Bronchial smooth muscle cell (primary cell): Measurements from ENCODE around the gene CRACDL. TPM values are rescaled to one million over a fixed set of nuclear protein-coding genes. Genes with fewer than 3 reads are reported as not detected.

ENCODE experiments used
- total RNA-seq: library from RNA; depleted of rRNA; stranded (reverse); fragments of >200 nt; gene quantifications from 2 replicates; pipeline ENCODE4 v1.2.1, GENCODE V29; 2014

The CRACDL gene
- not detected in 2 replicates for total RNA-seq

GRCh38 chr2:98935777-98936352 lies at the start of gene CRACDL:
CRACDL (minus strand) TSS chr2:98936225; CDS start chr2:98846800, 89,425 bp downstream.

Other genes with a start within 250 kb of the CRACDL start
- under 0.01 TPM in 1 of 2 replicates, not detected in the other for gene MGAT4A, start 205.1 kb downstream of the CRACDL start, total RNA-seq
- not detected in 2 replicates for gene C2orf15, start 205.5 kb upstream of the CRACDL start, total RNA-seq
- 3.3 and 3.5 TPM in 2 replicates for gene TSGA10, start 218.7 kb upstream of the CRACDL start, total RNA-seq
- gene LIPT1, start 218.7 kb upstream of the CRACDL start, total RNA-seq, result 5.2 and 6.4 TPM in 2 replicates
- gene MITD1, start 244.8 kb upstream of the CRACDL start, total RNA-seq, result 34.0 and 35.0 TPM in 2 replicates
- gene MRPL30, start 245.0 kb upstream of the CRACDL start, total RNA-seq, result 17.5 and 32.9 TPM in 2 replicates